Fibroblast of villous mesenchyme (primary cell): ENCODE results near the gene PSKH1. TPM values are rescaled to one million over a fixed set of nuclear protein-coding genes. Genes with fewer than 3 reads are reported as not detected.

Source experiments
- DNase-seq: peaks from one replicate; pipeline ENCODE4 v3.0.0-alpha.2; 2010; ENCODE audit warnings: low read depth
- H3K4me3 ChIP-seq: 2 replicates; pipeline ENCODE4 v1.5.1; 2011; ENCODE audit warnings: low read depth, mild to moderate bottlenecking, low read length
- CTCF ChIP-seq: IDR thresholded peaks from 2 replicates; pipeline ENCODE4 v1.5.1; 2012; ENCODE audit warnings: low read depth, mild to moderate bottlenecking, low read length; ENCODE audit not compliant: insufficient read depth
- small RNA-seq: library from RNA; depleted of rRNA; stranded (forward); fragments of <200 nt; gene quantifications from one replicate; pipeline ENCODE3, GENCODE V24; 2012
- total RNA-seq: library from RNA; depleted of rRNA; stranded (reverse); fragments of >200 nt; gene quantifications from 2 replicates; pipeline ENCODE4 v1.2.3, GENCODE V29; 2012

Gene PSKH1
- total RNA-seq, 1 donor = 13.0 TPM

- no peak for DNase-seq
- H3K4me3 ChIP-seq = no peak overlapping the region
- TF ChIP-seq CTCF = no peak
Measured at GRCh38 chr16:67975321-67976105, 82.5 kb downstream of the PSKH1 start.

- no peak overlapping the region for H3K4me3 ChIP-seq
- no peak for DNase-seq
- no peak for TF ChIP-seq CTCF
Measured at GRCh38 chr16:67976205-67976604, 83.2 kb downstream of the PSKH1 start.

- no peak overlapping the region for H3K4me3 ChIP-seq
- no peak for TF ChIP-seq CTCF
- no peak for DNase-seq
Measured at GRCh38 chr16:67977005-67977404, 84.0 kb downstream of the PSKH1 start.

DNA sequence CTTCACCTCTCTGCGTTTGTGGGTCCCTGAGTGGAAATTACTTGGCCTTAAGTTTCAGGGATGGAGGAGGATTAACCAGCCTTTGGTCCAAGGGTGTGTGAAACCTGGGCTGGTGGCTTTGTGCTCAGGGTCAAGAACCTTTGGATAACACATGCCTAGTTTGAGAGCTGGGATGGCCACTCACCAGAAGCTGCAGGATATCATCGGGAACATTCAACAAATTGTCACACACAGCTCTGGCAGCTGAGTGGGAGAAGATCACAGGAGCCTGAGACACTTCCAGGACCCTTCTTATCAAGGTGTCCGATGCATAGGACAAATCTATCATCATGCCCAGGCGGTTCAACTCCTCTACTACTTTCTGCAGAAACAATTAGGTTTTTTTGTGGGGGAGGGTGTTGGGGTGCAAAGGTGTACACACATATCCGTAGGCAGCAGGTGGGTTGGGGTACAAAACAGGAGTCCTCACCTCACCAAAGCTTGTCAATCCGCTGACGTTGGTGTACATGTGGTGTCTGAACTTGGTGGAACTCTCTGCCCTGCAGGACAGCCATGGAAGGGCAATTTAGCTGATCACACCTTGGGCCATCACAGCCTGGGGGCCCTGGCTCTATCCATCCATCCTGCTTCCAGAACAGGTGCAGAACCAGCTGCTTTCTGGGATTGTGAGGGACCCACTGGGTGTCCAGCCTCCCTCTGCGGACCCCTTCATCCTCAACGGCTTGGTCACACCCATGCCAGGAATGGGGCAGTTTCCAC, 84.6 kb downstream of the PSKH1 start:
- H3K4me3 ChIP-seq = no peak overlapping the region
- no peak for TF ChIP-seq CTCF
- DNase-seq = no peak

Small RNA genes within 50 kb of the gene (small RNA-seq; reads per million reads assigned to genes)
- not detected for gene AC040162.2
- gene NRN1L = not detected

Other genes with a start within 250 kb of the PSKH1 start
- gene CARMIL2, start 248.1 kb upstream of the PSKH1 start, total RNA-seq = under 0.01 TPM in 2 replicates
- 15.1 and 19.3 TPM in 2 replicates for gene ACD, start 233.0 kb upstream of the PSKH1 start, total RNA-seq
- 0.97 and 2.6 TPM in 2 replicates for gene PARD6A, start 232.3 kb upstream of the PSKH1 start, total RNA-seq
- gene ENKD1, start 226.5 kb upstream of the PSKH1 start, total RNA-seq = 10.0 and 11.2 TPM in 2 replicates
- gene C16orf86, start 226.4 kb upstream of the PSKH1 start, total RNA-seq = 1.3 and 3.9 TPM in 2 replicates
- gene GFOD2, start 173.9 kb upstream of the PSKH1 start, total RNA-seq = 13.5 and 15.5 TPM in 2 replicates
- 6.1 and 8.6 TPM in 2 replicates for gene RANBP10, start 86.7 kb upstream of the PSKH1 start, total RNA-seq
- gene TSNAXIP1, start 86.4 kb upstream of the PSKH1 start, total RNA-seq = 0.32 and 1.3 TPM in 2 replicates
- gene THAP11, start 50.9 kb upstream of the PSKH1 start, total RNA-seq = 24.8 and 28.9 TPM in 2 replicates
- gene NUTF2, start 46.3 kb upstream of the PSKH1 start, total RNA-seq = 255 and 342 TPM in 2 replicates
- gene CENPT, start 45.6 kb upstream of the PSKH1 start, total RNA-seq = 31.6 and 39.7 TPM in 2 replicates
- gene EDC4, start 20.2 kb upstream of the PSKH1 start, total RNA-seq = 60.6 and 85.1 TPM in 2 replicates
- gene NRN1L, start 8.4 kb upstream of the PSKH1 start, total RNA-seq = not detected in 2 replicates
- 1.3 TPM in 1 of 2 replicates, not detected in the other for gene CTRL, start 38.6 kb downstream of the PSKH1 start, total RNA-seq
- 54.0 and 72.8 TPM in 2 replicates for gene PSMB10, start 43.6 kb downstream of the PSKH1 start, total RNA-seq
- gene LCAT, start 50.9 kb downstream of the PSKH1 start, total RNA-seq = 8.6 and 9.3 TPM in 2 replicates
- gene SLC12A4, start 75.4 kb downstream of the PSKH1 start, total RNA-seq = 90.5 and 104 TPM in 2 replicates
- gene DPEP3, start 87.2 kb downstream of the PSKH1 start, total RNA-seq = not detected in 2 replicates
- under 0.01 TPM in 1 of 2 replicates, not detected in the other for gene DPEP2, start 106.2 kb downstream of the PSKH1 start, total RNA-seq
- under 0.01 TPM in 1 of 2 replicates, not detected in the other for gene DPEP2NB, start 122.7 kb downstream of the PSKH1 start, total RNA-seq
- gene DDX28, start 130.0 kb downstream of the PSKH1 start, total RNA-seq = 12.1 and 13.2 TPM in 2 replicates
- gene DUS2, start 130.0 kb downstream of the PSKH1 start, total RNA-seq = 14.5 and 19.4 TPM in 2 replicates
- 22.5 and 32.8 TPM in 2 replicates for gene NFATC3, start 192.1 kb downstream of the PSKH1 start, total RNA-seq